Endometrium (tissue), 2 donors: ENCODE results near the gene SPARCL1.
A peak's percentile ranks its signal among the peaks of the same experiment; 100 is the strongest.
"Not testable (repeated sequence)": the region's sequence is repeated elsewhere in the genome, so short reads cannot be mapped to it uniquely, and the experiment has no call there.

Experiments
- FAIRE-seq: peaks from 2 replicates; lab custom pipeline; 2012; peaks lifted over from hg19 to GRCh38; lab: Jason Lieb, UNC
- donor health status: control.
- donor health status: control.

The SPARCL1 gene, protein sequence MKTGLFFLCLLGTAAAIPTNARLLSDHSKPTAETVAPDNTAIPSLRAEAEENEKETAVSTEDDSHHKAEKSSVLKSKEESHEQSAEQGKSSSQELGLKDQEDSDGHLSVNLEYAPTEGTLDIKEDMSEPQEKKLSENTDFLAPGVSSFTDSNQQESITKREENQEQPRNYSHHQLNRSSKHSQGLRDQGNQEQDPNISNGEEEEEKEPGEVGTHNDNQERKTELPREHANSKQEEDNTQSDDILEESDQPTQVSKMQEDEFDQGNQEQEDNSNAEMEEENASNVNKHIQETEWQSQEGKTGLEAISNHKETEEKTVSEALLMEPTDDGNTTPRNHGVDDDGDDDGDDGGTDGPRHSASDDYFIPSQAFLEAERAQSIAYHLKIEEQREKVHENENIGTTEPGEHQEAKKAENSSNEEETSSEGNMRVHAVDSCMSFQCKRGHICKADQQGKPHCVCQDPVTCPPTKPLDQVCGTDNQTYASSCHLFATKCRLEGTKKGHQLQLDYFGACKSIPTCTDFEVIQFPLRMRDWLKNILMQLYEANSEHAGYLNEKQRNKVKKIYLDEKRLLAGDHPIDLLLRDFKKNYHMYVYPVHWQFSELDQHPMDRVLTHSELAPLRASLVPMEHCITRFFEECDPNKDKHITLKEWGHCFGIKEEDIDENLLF

DNA sequence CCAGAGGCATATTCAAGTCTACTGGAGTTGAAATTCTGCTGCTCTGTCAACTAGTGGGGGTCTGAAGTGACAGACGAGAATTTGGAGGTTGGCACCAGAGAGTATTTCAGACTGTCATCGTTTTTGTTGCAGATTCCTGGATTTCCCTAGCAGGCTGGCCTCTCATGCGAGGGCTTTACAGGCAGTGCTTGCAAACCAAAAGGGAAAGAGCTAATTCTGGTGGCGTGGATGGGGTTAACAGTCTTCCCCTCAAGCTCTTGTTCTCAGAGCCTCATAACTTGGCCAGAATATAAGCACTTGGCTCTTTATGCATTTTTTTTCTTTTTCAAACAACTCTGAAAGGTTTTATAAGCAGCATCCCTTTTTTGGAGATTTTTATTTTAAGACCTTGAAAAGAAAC lies at the start of gene SPARCL1:
TSS of gene SPARCL1 (minus strand) at position 190 of the 400 bp plus-strand sequence. CDS start 29,802 bp downstream, outside the sequence.
- FAIRE-seq, result peak; percentile 87

DNA sequence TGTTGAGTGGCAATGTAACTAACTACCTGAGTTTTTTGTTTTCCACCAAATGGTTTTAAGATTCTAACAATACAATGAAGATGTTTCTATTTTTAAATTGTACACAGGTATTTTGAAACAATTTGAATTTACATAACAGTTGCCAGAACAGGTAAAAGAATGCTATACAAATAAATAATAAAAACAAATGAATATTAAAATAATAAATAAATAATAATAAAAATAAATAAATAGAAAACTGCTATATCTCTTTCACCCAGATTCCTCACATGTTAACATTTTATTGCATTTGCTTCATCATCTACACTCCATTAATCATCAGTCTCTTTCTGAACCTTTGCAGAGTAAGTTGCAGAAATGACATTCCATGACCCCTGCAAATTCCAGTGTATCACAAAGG lies 46.8 kb upstream of the SPARCL1 start:
- no peak for FAIRE-seq

DNA sequence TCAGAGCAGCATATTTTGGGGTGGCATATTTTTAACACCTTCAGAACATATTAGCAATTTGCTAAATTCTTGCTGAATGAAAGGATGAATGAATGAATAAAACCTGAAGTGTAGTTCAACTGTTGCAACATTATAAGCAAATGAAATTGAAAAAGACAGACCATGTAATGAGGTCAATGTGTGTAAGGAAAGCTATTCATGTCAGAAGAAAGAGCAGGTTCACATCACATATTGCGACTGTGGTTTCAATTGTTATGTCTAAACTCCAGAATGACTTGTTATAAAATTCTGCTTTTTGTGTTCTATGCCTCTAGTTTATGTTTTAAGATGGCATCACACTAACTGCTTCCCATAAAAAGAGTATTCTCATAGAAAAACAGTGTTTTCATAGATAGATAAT lies 46.2 kb upstream of the SPARCL1 start:
- FAIRE-seq, result no peak

DNA sequence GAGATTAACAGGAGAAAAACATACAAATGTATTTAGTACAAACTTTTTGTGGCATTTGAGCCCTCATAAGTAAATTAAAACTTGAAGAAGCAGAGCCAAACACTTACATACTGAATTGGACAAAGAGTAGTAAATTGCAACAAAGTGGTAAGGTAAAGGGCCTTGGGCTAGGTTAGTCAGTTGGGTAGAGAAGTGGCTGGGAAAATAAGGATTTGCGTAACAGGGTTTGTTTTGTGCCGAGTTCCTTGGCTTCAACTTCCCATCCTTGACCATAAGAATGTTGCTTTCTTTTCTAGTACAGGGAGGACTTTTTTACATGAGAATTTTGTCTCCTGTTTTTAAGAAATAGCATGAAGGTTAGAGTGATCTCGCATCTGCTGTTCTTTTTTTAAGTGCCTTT lies 45.8 kb upstream of the SPARCL1 start:
- no peak for FAIRE-seq

DNA sequence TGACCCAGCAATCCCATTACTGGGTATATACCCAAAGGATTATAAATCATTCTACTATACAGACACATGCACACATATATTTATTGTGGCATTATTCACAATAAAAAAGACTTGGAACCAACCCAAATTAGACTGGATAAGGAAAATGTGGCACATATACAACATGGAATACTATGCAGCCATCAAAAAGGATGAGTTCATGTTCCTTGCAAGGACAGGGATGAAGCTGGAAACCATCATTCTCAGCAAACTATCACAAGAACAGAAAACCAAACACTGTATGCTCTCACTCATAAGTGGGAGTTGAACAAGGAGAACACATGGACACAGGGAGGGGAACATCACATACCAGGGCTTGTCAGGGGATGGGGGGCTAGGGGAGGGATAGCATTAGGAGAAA lies 45.2 kb upstream of the SPARCL1 start:
- not testable (repeated sequence) for FAIRE-seq

DNA sequence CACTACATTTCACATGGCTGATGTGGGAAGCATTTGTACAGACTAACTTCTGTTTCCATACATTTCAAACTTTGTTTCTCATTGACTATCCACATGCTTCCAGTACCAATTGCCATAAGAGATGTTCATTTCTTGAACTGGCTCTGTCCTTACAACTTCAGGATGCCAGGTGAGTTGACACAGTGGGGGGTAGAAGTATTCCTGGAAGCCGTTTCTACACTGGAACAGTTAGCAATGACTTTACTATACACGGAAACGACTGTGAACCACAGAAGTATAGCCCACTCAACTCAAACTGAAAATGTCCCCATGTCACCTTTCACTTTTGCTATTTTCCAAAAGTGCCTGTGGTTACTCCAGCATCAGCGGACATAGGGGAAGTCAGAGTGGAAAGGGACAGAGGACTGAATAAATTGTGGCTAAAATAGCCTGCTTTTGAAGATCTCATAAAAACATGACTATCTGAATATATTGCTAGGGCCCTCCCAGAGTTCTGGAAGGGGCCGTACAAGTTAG lies 41.2 kb upstream of the SPARCL1 start:
- no peak for FAIRE-seq

DNA sequence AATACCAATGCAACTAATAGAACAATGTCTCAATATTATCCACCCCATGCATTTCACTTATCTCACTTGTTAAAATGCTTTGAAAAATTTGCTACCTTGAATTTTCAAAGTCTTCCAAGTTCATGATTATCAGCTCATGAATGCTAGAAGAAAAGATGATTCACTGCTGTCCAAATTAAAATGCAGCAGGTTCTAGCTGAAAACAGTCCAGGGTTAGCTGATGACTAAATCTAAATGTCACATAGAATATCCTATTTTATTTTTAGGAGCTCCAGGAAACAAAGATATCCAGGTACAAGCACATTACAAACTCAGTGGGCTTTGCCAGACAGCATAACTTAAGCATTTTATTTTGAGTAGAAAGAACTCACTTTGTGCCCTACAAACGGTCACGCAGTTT lies 38.0 kb upstream of the SPARCL1 start:
- no peak for FAIRE-seq

DNA sequence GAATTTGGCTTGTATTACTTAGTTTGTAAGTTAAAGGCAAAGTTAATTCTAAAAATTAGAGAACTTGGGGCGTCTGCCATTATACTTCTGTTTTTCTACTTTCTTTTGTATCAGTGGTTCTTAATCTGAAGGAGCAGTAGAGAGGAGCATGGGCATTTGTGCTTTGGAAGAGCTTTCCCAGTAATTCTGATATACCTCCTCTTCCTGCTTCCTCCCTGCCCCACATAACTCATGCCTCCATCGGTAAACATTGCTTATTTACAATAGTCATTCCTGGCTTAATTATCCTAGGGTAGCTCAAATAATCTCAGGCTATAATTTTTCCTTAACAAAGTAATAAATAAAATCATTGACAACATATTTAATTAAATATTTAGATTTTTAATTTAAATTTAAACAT lies 37.1 kb upstream of the SPARCL1 start:
- FAIRE-seq, result no peak

DNA sequence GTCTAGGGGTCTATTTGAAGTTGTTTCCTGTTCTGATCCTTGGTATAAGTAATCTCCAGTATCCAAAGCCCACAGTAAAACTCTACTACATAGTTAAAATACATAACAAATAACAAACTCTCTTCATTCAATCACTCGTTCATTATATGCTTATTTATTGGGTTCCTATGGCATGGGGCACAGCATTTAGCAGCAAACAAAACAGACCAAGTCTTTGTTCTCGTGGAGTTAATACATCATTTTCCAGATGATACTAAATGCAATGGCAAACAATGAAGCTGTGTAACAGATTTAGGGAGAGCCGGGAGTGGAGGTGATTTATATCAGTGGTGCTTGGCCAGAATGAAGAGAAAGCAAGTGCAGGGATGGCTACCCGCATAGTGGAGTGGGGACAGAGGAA lies 36.6 kb upstream of the SPARCL1 start:
- FAIRE-seq, result no peak

DNA sequence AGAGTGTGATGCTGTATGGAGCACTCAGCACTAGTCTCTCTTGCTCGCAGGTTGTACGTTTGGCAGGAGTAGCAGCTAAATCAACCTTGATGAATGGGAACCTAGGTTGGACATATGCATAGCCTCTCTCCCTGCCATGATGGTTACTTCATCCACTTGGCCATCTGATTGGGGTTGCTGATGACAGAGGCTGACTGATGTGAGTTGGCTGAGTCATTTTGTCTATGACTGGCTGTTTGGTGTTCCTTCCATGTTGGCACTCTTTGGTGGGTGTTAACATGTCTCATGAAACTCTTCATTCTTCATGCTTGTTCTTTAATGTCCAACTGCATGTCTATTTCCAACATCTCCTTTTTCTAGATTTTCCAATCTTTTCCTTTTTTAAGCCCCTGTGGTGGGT lies 31.6 kb upstream of the SPARCL1 start:
- no peak for FAIRE-seq

DNA sequence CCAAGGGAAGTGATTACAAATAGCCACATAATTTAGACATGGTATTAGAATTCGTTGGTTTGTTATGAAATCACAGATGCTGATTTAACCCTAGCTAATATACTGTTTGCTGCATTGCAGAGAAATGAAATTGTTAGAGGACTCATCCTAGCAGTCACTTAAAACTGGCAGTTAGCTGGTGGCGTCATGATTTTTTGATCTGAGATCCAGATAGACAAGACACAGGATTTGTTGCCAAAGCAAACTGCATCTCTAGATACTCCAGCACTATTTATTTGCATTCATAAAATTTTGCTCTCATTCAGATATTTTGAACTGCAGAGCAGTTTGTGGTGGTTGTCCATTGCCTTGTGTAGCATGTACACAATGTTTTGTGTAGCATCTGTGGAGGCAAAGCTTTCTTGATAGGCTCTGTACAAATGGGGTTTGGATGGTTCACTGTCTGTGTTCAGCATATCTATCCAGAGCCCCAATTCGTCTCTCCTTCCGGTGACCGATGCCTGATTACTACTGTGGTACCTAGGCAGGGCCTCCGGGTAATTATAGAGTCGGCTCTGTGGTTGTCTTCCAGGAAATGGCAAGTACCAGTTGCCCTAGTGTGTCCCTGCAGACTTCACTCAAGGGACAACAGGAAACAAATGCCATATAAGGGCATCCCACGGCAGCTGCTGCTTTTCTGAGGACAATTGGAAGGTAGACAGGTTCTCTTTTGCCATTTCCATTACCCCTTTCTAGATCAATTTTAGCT lies 30.1 kb upstream of the SPARCL1 start:
- no peak for FAIRE-seq

DNA sequence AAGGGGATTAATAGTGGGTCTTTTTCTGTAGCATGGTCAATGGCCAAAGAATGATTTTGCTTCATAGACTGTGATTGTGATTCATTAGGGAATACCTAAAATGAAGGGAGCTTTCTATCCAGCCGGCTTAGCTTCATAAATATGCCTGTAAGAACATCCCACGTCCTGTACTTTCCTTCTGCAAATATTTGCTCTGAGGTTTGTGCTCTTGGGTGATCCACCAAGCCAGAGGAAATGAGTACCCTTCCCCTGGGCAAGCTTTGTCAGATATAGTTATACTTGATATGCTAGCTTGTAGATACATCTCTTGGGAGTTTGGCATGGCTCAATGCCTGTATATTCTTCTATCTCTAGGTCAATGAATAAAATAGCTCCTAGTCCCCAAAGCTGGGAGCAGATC lies 28.2 kb upstream of the SPARCL1 start:
- no peak for FAIRE-seq

DNA sequence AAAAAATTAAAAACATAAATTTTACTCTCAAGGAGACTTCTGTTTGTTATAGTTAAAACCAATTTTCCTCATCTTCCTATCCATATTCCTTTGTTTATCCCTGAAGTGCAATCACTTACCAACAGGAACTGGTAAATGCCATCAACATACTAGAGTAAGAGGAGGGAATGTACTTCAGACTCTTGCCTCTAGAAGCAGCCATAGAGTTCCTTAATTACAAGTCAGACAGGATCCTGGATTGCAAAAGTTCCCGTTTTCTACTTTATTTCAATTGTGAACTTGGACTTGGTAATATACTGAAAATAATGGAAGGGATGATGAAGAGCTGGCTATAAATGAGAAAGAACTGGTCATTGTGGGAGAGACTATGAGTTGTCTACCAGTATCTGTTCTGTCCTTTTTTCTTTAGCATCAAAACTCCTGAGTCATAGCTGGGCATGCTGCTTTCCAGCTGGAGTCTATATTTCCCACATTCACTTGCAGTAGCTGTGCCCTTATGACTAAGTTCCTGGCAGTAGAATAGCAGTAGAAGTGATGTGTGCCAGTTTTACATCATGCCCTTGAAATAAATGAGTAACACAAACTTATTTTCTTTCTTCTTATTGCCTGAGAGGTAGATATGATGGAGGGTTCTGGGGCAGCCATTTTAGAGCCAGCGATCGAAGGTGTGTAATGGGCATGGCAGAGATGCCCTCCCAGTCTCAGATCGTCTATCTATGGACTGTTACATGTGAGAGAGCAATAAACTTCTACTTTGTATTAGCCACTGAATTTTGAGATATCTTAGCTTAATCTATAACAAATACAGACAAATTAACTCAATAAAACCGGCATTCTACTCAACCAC lies 26.8 kb upstream of the SPARCL1 start:
- no peak for FAIRE-seq

DNA sequence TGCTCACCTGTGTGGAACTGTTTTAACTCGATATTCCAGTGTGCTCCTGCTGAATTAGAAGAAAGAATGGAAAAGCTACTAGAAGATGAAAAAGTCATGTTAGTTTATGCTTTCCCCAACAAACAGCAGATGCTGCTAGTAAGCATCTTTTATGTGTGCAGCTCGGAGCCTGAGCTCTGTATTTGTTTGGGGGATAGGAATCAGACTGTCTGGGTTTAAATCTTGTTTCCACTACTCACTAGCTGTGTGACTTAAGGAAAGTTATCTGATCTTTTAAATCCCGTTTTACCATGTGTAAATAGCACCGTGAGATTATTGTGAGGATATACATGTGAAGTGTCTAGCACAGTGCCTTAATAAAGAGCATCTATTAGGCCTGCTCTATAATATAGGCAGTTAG lies 24.0 kb upstream of the SPARCL1 start:
- FAIRE-seq, result no peak

DNA sequence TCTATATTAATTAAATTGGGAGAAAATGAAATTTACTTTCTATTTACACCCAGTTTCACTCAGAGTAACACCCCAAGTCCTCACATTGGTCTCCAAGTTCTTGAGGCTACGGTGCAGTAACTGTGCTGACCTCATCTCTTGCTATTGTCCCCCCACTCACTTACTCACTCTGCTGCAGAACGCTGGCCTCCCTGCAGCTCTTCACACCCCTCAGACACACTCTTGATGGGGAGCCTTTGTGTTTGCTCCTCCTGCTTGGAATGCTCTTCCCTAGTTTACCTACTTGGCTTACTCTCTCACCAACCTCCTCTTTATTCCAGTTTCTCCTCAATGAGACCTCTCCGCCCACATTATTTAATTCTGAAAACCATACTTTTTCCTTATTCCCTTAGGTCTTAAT lies 22.2 kb upstream of the SPARCL1 start:
- FAIRE-seq, result no peak

DNA sequence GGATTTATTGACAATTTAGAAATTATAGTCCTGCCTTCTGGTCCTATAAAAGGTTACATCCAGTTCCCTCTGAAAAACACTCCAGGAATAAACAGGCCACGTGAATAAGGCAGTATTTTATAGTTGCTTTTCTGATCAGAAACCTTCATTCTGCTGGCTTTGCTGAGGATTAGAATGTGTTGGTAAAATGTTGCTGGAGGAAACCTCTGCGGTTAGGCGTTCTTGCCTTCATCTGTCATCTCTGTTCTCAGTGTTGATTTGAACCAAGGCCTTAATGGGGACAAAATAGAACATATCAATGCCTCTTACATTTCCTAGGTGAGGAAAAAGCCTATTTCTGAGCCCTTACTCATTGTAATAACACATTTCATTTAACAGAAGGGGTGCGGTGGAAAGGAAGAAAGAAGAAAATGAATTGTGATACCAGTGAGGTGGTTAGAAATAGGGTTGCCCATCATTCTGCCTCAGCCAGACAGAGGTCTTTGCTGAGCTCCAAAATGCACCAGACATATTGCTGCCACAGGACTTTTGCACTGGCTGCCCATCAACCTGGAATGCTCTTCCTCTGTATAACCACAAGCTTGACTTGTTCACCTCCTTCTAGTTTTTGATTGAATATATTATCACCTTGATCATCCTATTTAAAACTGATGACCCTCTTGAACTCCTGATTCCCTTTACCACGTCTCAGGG lies 18.0 kb upstream of the SPARCL1 start:
- no peak for FAIRE-seq

DNA sequence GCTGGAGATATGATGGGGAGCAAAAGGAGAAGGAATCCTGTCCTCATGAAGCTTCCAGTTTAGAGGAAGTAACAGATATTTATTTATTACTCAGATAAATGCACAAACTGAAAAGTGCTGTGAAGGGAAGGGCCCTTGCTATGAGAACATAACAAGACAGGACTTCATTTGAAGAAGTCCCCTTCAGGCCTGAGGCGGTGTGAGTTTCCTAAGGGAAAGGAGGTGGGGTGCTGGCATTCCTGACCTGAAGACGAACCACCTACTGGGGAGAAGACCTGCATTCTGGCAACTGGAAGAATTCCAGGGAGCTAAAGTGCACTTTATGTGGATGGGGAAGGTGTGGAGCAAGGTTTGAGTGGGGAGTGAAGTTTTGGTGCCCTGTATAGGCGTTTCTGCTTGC lies 15.9 kb upstream of the SPARCL1 start:
- FAIRE-seq, result no peak

DNA sequence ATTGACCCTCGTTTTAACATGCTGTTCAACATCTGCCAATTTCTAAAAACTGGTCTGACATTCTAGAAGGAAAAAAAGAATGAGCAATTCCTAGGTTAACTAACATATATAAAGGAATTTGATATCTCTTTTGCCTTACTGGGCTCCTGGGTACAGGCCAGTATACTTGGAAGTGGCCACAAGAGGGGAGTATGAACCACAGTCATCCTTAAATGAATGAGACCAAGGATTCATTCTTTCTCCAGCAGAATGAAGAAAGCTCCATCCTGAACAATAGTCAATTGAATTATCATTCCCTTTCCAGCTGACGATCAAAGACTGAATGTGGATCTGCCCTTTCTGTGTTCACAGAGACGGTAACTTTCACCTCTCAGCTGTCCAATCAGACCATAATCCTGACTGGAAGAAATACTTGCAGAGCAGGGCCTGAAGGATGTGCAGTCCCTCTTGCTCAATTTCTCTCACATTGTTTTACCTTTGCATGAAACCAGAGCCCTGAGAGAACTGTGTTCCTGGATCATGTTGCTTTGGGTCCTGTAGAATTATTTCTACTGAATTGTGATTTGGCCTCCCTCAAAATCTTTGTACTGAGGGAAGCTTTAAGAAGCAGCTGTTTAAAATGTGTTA lies 14.8 kb upstream of the SPARCL1 start:
- FAIRE-seq, result peak; percentile 53

DNA sequence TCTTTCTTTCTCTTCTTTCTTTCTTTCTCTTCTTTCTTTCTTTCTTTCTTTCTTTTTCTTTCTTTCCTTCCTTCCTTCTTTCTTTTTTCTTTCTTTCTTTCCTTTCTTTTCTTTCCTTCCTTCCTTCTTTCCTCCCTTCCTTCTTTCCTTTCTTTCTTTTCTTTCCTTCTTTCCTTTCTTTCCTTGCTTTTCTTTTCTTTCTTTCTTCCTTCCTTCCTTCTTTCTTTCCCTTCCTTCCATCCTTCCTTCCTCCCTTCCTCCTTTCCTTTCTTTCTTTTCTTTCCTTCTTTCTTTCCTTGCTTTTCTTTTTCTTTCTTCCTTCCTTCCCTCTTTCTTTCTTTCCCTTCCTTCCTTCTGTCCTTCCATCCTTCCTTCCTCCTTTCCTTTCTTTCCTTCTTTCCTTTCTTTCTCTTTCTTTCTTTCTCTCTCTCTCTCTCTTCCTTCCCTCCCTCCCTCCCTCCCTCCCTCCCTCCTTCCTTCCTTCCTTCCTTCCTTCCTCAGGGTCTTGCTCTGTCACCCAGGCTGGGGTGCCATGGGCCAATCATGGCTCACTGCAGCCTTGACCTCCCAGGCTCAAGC lies 13.6 kb upstream of the SPARCL1 start:
- FAIRE-seq, result no peak

DNA sequence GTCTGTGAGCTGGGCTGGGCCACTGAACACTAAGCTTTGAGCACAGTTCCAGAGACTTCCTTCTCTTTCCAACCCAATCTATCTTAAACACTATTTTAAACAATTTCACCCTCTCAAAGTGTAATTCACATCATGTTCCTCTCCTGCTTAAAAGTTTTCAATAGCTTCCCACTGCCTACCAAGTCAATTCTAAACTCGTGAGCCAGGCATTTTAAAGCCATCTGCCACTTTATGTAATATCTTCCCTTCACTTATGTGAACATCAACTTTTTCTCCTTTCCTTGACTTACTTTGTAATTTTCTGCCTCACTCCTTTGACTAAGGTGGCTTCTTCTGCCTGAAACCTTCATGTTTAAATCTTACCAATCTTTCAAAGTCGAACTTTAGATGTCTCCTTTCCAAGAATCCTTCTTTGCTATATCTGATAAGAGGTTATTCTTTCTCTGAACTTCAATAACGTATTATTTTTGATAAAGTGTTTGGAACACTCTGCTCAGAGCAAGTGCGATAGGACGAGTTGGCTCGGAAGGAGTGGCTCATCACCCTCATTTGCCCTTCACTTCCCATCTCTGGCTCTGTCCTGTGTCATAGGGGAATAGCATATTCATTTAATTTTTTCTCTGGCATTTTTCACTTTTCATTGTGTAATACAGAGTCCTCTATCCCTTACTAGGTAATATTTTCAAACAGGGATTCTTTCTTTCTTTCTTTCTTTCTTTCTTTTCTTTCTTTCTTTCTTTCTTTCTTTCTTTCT lies 13.0 kb upstream of the SPARCL1 start:
- no peak for FAIRE-seq
